CD14-positive monocyte (primary cell): ENCODE data around the gene LCORL. TPM values are rescaled to one million over a fixed set of nuclear protein-coding genes. Genes with fewer than 3 reads are reported as not detected.

Experiments used
- DNase-seq, 3 donors: peaks; one replicate each; pipeline ENCODE4 v3.0.0-alpha.2; 2011 to 2022
- H2AFZ ChIP-seq: 2 replicates; pipeline ENCODE4 v1.6.0; 2012; ENCODE audit warnings: mild to moderate bottlenecking, low read depth, low read length, inconsistent platforms; ENCODE audit not compliant: insufficient read depth, poor library complexity, severe bottlenecking
- H3K27ac ChIP-seq, 2 donors: 1 replicate in 1 of 2; 2 replicates in 1 of 2; pipeline ENCODE4 v1.5.1; 2012 to 2013; ENCODE audit warnings: low read length in 2 of 2, control low read depth in 1 of 2, inconsistent platforms in 1 of 2, low read depth in 1 of 2, mild to moderate bottlenecking in 1 of 2
- H3K27me3 ChIP-seq, 2 donors: one replicate each; pipeline versions ENCODE4 v1.6.0 to v1.6.1; 2011 to 2013; ENCODE audit warnings: low read length in 2 of 2; ENCODE audit not compliant: control insufficient read depth in 2 of 2, insufficient read depth in 2 of 2
- H3K36me3 ChIP-seq, 2 donors: replicated peaks in 1 of 2; 1 replicate in 1 of 2; 2 replicates in 1 of 2; pipeline versions ENCODE4 v1.5.1 to v1.6.1; 2012 to 2013; ENCODE audit warnings: low read length in 2 of 2, control low read depth in 1 of 2, inconsistent platforms in 1 of 2, mild to moderate bottlenecking in 1 of 2; ENCODE audit not compliant: insufficient read depth in 2 of 2, control insufficient read depth in 1 of 2
- H3K4me1 ChIP-seq, 2 donors: 1 replicate in 1 of 2; 2 replicates in 1 of 2; pipeline versions ENCODE4 v1.5.1 to v1.6.1; 2012 to 2013; ENCODE audit warnings: low read length in 2 of 2, control low read depth in 1 of 2, inconsistent platforms in 1 of 2, mild to moderate bottlenecking in 1 of 2, moderate library complexity in 1 of 2; ENCODE audit not compliant: insufficient read depth in 2 of 2, control insufficient read depth in 1 of 2
- H3K4me2 ChIP-seq: replicated peaks from 2 replicates; pipeline ENCODE3; 2012; ENCODE audit warnings: low read length, moderate library complexity, mild to moderate bottlenecking; ENCODE audit not compliant: poor library complexity, severe bottlenecking; ENCODE audit errors: extremely low read depth
- H3K4me3 ChIP-seq, 3 experiments: fragments of 200-600 bp in 1 of 3; sonication (generic) in 1 of 3; replicated peaks in 1 of 3; 1 replicate in 2 of 3; 2 replicates in 1 of 3; pipeline ENCODE4 v1.5.1; 2011 to 2013; ENCODE audit warnings: low read length in 3 of 3, mild to moderate bottlenecking in 3 of 3, control low read depth in 2 of 3, low read depth in 2 of 3, inconsistent platforms in 1 of 3, moderate library complexity in 1 of 3
- H3K79me2 ChIP-seq: 2 replicates; pipeline ENCODE4 v1.6.0; 2012; ENCODE audit warnings: mild to moderate bottlenecking, control low read depth, inconsistent platforms, low read length, moderate library complexity; ENCODE audit not compliant: insufficient read depth
- H3K9ac ChIP-seq: 2 replicates; pipeline ENCODE4 v1.6.0; 2017; ENCODE audit warnings: low read length, mild to moderate bottlenecking; ENCODE audit not compliant: insufficient read depth, poor library complexity, severe bottlenecking
- H3K9me3 ChIP-seq, 2 donors: replicated peaks in 1 of 2; 1 replicate in 1 of 2; 2 replicates in 1 of 2; pipeline versions ENCODE4 v1.5.1 to v1.6.1; 2012 to 2013; ENCODE audit warnings: low read length in 2 of 2, control low read depth in 1 of 2; ENCODE audit not compliant: control insufficient read depth in 1 of 2, insufficient read depth in 1 of 2
- H4K20me1 ChIP-seq: 2 replicates; pipeline ENCODE4 v1.6.0; 2012; ENCODE audit warnings: mild to moderate bottlenecking, low read length, control low read depth, moderate library complexity; ENCODE audit not compliant: insufficient read depth
- H3K27ac Mint-ChIP-seq, 7 donors: one replicate each; pipeline ENCODE4 v1.8.0; 2020; ENCODE audit warnings: mild to moderate bottlenecking in 7 of 7, mixed read lengths in 7 of 7, moderate library complexity in 6 of 7, inconsistent platforms in 2 of 7
- H3K27me3 Mint-ChIP-seq, 3 donors: one replicate each; pipeline ENCODE4 v1.8.0; 2021 to 2022; ENCODE audit warnings: low read depth in 3 of 3, mild to moderate bottlenecking in 3 of 3, mixed read lengths in 3 of 3, moderate library complexity in 3 of 3, inconsistent platforms in 1 of 3
- H3K36me3 Mint-ChIP-seq, 2 donors: one replicate each; pipeline ENCODE4 v1.8.0; 2020; ENCODE audit warnings: mixed read lengths in 2 of 2, inconsistent platforms in 1 of 2, mild to moderate bottlenecking in 1 of 2
- H3K4me1 Mint-ChIP-seq: one replicate; pipeline ENCODE4 v1.8.0; 2020; ENCODE audit warnings: mild to moderate bottlenecking, mixed read lengths
- H3K4me3 Mint-ChIP-seq, 2 donors: one replicate each; pipeline ENCODE4 v1.8.0; 2020; ENCODE audit warnings: mild to moderate bottlenecking in 2 of 2, mixed read lengths in 2 of 2, moderate library complexity in 1 of 2
- H3K9me3 Mint-ChIP-seq, 7 donors: one replicate each; pipeline ENCODE4 v1.8.0; 2020 to 2022; ENCODE audit warnings: mixed read lengths in 7 of 7, mild to moderate bottlenecking in 6 of 7, moderate library complexity in 6 of 7, inconsistent platforms in 2 of 7
- CTCF ChIP-seq: fragments of 200-600 bp; IDR thresholded peaks from one replicate; pipeline ENCODE4 v1.8.0; 2022; ENCODE audit warnings: antibody characterized with exemption, mild to moderate bottlenecking
- WGBS: methylation state at CpG from one replicate; pipeline ENCODE4 v1.1.5; 2013; ENCODE audit warnings: missing lambda C conversion rate; ENCODE audit not compliant: insufficient coverage; 5-methylcytosine and 5-hydroxymethylcytosine counted together
- intact Hi-C, 2 donors: fragments of 100-400 bp; cut with micrococcal nuclease; formaldehyde crosslinking; loops; one replicate each; pipeline versions ENCODE4 v1.15.0 to v1.15.1; 2023
- polyA plus RNA-seq, 3 donors: library from polyadenylated mRNA; depleted of rRNA in 1 of 3; unstranded in 2 of 3; stranded (reverse) in 1 of 3; fragments of 300-500 nt in 2 of 3; fragments of >200 nt in 1 of 3; fragmentation: Illumina TruSeq in 2 of 3; gene quantifications; 1 replicate in 2 of 3; 2 replicates in 1 of 3; pipeline ENCODE4 v1.2.3, GENCODE V29; 2012 to 2021

LCORL gene
- polyA plus RNA-seq, 3 donors, result 3.1 to 19.1 (median 9.6) TPM

GRCh38 chr4:17810260-17811077, 211.1 kb downstream of the LCORL start, which contains the start of the genes DCAF16 and NCAPG:
Gene DCAF16 (minus strand): TSS chr4:17810757. CDS start chr4:17804141, 6,616 bp downstream.
Gene NCAPG (plus strand): TSS chr4:17810979. CDS start chr4:17811078, 99 bp downstream.
- peaks cover 33 to 68% of the 10 kb centered on the region in 2 donors for H3K4me1 ChIP-seq
- H3K9me3 Mint-ChIP-seq, result no peaks in the 10 kb centered on the region
- no peak for TF ChIP-seq CTCF
- H3K27me3 ChIP-seq, result no peaks in the 10 kb centered on the region
- no peaks in the 10 kb centered on the region for H3K27me3 Mint-ChIP-seq
- peaks cover 20% of the 10 kb centered on the region for H4K20me1 ChIP-seq
- H3K9ac ChIP-seq, result peak within 1 kb of the TSS; percentile 86
- DNase-seq, result peak; percentile 99 to 100 (median 100)
- peaks cover 54% of the 10 kb centered on the region for H3K4me1 Mint-ChIP-seq
- peak within 1 kb of the TSS; percentile 95 to 99 (median 99) for H3K27ac Mint-ChIP-seq
- H3K36me3 ChIP-seq, result peaks cover 0 to 11% of the 10 kb centered on the region in 2 donors
- peak within 1 kb of the TSS; percentile 77 to 83 (median 83) for H3K4me3 ChIP-seq
- peak within 1 kb of the TSS; percentile 83 for H2AFZ ChIP-seq
- no peaks in the 10 kb centered on the region for H3K9me3 ChIP-seq
- H3K79me2 ChIP-seq, result peaks cover 95% of the 10 kb centered on the region
- H3K4me2 ChIP-seq, result peak within 1 kb of the TSS; percentile 85
- intact Hi-C loops, result loop anchor here (5.0 to 10.0 kb wide), 4 partner anchors 196 to 236 kb away; partner anchors contain the start of genes LAP3 (in 2 of the 2), LCORL (in 2 of the 2) and MED28 (in 1 of the 2)
- H3K27ac ChIP-seq, result peak within 1 kb of the TSS; percentile 95 to 97
- peaks cover 6 to 14% of the 10 kb centered on the region in 2 donors for H3K36me3 Mint-ChIP-seq
- peak within 1 kb of the TSS; percentile 98 to 99 for H3K4me3 Mint-ChIP-seq
- under 1% methylated on average over 69 of the region's 69 CpGs for whole genome bisulfite sequencing

- Histone ChIP-seq H3K27ac (peak overlapping the region; percentile 95 to 97), H3K4me1 (peaks cover 33 to 65% of the 10 kb centered on the region in 2 donors), H2AFZ (peak overlapping the region; percentile 75), H3K4me2 (peak overlapping the region; percentile 85), H3K9ac (peak overlapping the region; percentile 86), H3K27me3 (no peaks in the 10 kb centered on the region), H3K9me3 (no peaks in the 10 kb centered on the region), H3K36me3 (peaks cover 2 to 19% of the 10 kb centered on the region in 2 donors), H3K79me2 (peaks cover 95% of the 10 kb centered on the region), H3K4me3 (peak overlapping the region; percentile 75 to 83 (median 83)), H4K20me1 (peaks cover 21% of the 10 kb centered on the region)
- no peak for DNase-seq
- peaks cover 54% of the 10 kb centered on the region for H3K4me1 Mint-ChIP-seq
- H3K27me3 Mint-ChIP-seq, result no peaks in the 10 kb centered on the region
- H3K9me3 Mint-ChIP-seq, result no peaks in the 10 kb centered on the region
- WGBS, result no CpG with 5 or more reads among the region's 7 CpGs
- TF ChIP-seq CTCF, result no peak
- H3K4me3 Mint-ChIP-seq, result peak overlapping the region; percentile 98 to 99
- intact Hi-C loops, result loop anchor here (5.0 to 10.0 kb wide), 4 partner anchors 195 to 235 kb away; partner anchors contain the start of genes LAP3 (in 2 of the 2), LCORL (in 2 of the 2) and MED28 (in 1 of the 2)
- H3K27ac Mint-ChIP-seq, result peak overlapping the region; percentile 95 to 99 (median 99)
- H3K36me3 Mint-ChIP-seq, result peaks cover 7 to 20% of the 10 kb centered on the region in 2 donors
Observed at GRCh38 chr4:17809667-17810066, 211.9 kb downstream of the LCORL start.
